Islet precursor cell (in vitro differentiated cells): Measurements from ENCODE around the gene CTRL.
"Not testable (repeated sequence)": the region's sequence is repeated elsewhere in the genome, so short reads cannot be mapped to it uniquely, and the experiment has no call there.

Experiments
- DNase-seq: peaks from one replicate; pipeline ENCODE4 v3.0.0-alpha.2; 2018

CTRL gene

GRCh38 chr16:67940446-67941089 is 8.9 kb upstream of the CTRL start:
- DNase-seq, result no peak

GRCh38 chr16:67939507-67940445 is 8.1 kb upstream of the CTRL start:
- DNase-seq, result no peak

GRCh38 chr16:67937713-67938112 is 6.1 kb upstream of the CTRL start:
- not testable (repeated sequence) for DNase-seq

GRCh38 chr16:67936880-67937605 is 5.4 kb upstream of the CTRL start:
- no peak for DNase-seq

GRCh38 chr16:67936124-67936879 is 4.6 kb upstream of the CTRL start, which contains the start of gene PSMB10:
Gene PSMB10, minus strand, starts transcription at chr16:67936850. Its CDS starts 101 bp downstream, at chr16:67936749.
- peak; percentile 74 for DNase-seq

- DNase-seq, result peak; percentile 99
These were observed 3.9 kb upstream of the CTRL start for GRCh38 chr16:67935402-67936123.

- no peak for DNase-seq
These were observed 3.4 kb upstream of the CTRL start for GRCh38 chr16:67935101-67935401.

- DNase-seq, result no peak
These were observed 2.8 kb upstream of the CTRL start for GRCh38 chr16:67934306-67935100.

GRCh38 chr16:67933805-67934204 is 2.1 kb upstream of the CTRL start:
- DNase-seq, result no peak

GRCh38 chr16:67932462-67932840 is 789 bp upstream of the CTRL start:
- DNase-seq, result no peak

GRCh38 chr16:67930678-67931211 is 917 bp downstream of the CTRL start:
- no peak for DNase-seq

- DNase-seq, result no peak
These were observed 1.5 kb downstream of the CTRL start for GRCh38 chr16:67930191-67930590.

- peak; percentile 84 for DNase-seq
These were observed 2.9 kb downstream of the CTRL start for GRCh38 chr16:67928561-67929364.

- no peak for DNase-seq
These were observed 3.5 kb downstream of the CTRL start for GRCh38 chr16:67928147-67928546.

- DNase-seq, result no peak
These were observed 4.3 kb downstream of the CTRL start for GRCh38 chr16:67927131-67927941.

GRCh38 chr16:67926181-67926750 is 5.4 kb downstream of the CTRL start:
- no peak for DNase-seq

GRCh38 chr16:67924140-67924906 is 7.3 kb downstream of the CTRL start:
- no peak for DNase-seq
